HuH-7 (cell line): Measurements from ENCODE around the gene EIF1AY.
"Not testable (repeated sequence)": the region's sequence is repeated elsewhere in the genome, so short reads cannot be mapped to it uniquely, and the experiment has no call there.

Experiments
- DNase-seq: peaks from one replicate; pipeline ENCODE4 v3.0.0; 2011; ENCODE audit warnings: low spot score

Gene EIF1AY, protein sequence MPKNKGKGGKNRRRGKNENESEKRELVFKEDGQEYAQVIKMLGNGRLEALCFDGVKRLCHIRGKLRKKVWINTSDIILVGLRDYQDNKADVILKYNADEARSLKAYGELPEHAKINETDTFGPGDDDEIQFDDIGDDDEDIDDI

DNA sequence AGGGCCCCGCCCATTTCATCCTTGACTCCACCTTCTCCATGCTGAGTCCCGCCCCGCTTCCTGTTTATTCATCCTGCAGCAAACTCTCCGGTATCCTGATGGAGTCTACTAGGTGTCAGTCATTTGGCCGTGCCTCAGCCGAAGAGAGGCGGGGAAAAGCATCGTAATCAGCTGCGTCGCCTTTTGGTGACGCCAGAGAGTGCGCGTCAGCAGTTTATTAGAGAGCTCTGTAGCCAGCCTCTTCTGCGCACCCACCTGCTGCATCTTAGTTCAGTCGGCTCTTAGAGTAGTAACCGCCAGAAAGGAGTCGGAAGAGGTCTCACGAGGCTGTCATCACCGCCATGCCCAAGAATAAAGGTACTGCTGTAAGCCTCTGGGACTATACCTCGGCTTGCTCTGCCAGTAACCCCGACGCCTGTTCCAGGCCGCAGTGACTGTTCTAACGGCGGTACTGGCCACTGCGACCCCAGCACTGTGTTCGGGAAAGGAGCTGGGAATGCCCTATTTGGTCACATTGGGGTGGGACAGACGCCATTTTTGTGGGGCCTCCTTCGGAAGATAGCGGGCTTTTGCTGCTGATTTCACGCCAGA lies at the start of gene EIF1AY:
Gene EIF1AY (plus strand): TSS at position 246 of the 591 bp plus-strand sequence. CDS start 96 bp downstream, at position 342.
- no peak for DNase-seq

DNA sequence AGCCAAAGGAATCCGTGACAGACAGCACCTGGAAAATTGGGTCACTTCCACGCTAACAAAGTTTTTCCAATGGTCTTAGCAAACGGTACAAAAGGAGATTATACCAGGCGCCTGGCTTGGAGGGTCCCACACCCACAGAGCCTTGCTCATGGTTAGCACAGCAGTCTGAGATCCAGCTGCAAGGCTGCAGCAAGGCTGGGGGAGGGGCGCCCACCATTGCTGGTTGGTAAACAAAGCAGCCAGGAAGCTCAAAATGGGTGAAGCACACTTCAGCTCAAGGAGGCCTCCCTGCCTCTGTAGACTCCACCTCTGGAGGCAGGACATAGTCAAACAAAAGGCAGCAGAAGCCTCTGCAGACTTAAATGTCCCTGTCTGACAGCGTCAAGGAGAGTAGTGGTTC lies 47.1 kb upstream of the EIF1AY start:
- no peak for DNase-seq

DNA sequence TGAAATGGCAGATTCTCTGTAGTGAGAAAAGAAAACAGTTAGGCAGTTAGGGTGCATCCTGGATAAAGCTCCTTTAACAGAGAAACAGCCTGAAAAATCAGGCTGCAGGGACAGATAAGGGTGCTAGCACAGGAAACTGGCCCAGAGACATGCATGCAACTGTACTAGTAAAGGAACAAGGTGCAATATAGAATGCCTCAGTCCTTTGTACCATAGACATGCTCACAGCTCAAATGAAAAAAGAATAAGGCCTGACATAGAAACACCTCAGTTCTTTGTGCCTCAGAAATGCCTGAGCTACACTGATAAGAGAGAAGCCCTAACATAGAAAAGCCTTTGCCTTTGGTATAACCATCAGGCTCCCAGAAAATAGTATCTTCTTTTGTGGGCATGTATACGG lies 37.4 kb upstream of the EIF1AY start:
- DNase-seq = no peak

DNA sequence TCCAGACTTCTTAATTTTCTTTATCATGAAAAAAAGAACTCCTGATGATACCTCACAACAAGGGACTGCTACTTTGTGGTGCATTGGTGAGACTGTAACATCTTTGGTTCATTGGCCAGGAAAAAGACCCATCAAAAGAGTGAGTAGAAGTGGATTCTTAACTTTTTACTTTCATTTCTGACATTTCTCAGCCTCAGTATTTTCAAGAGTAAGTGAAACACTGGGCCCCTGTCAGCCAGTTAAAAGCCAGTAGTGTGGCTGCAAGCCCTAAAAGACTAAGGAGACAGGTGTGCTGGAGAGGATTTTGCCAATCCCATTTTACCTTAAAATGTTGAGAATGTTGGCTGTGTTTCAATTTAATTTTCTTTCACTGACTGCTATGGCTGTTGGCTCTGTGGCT lies 36.6 kb upstream of the EIF1AY start:
- DNase-seq = no peak

DNA sequence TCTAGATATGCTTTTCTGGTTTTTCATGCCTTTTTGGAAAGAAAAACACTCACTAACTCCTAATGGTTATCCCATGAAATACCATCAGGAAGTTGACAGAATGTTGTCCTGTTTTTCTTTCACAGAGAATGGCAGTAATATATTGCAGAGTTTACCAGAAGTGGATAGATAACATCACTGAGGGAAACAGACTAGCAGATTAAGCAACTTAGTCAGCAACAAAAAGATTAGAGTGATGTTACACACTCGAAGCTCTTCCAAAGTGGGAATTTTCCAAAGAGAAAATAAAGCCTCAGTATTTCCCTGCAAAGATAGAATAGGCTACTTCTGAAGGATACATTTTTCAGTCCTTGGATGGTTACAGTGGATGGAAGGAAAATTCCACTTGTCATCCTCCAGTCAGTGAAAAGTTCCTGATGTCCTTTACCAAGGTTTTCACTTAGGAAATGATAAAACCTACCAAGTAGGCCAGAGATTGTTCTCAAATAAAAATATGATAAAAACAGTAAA lies 31.1 kb upstream of the EIF1AY start:
- DNase-seq = no peak

DNA sequence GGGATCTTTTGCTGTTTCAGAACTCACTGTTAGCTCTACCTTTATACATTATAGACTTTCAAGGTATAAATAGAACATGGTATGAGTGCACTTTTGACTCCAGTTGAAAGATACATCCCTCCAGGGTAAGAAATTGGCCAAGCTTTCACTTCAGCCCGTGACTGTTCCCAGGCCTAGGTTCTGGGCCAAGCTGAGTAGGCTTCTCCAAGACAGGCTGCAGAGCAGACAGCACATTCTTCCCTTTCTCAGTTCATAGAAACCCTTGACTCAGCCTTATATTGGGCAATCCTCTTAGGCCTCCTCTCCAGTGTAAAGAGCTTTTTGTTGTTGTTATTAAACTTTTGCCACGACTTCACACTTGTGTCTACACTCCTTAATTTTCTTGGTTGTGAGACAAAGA lies 29.5 kb upstream of the EIF1AY start:
- DNase-seq = no peak

DNA sequence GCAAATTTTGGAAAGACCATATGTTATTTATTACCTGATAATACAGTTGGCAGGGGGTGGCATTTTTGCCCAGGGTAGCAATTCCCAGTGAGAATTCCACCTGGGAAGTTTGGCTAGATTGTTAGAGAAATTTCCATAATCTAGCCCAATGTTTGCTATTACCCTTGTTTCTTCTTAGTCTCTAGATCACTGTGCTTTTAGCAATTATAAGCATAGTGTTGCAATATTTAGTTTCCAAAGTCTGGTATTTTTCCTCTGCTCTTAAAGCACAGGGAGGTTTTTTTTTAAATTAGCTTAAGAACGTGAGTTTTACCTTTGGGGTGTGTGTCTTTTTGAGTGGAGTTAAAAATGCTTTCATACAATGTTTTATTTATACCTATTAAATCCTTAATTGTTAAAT lies 26.3 kb upstream of the EIF1AY start:
- no peak for DNase-seq

DNA sequence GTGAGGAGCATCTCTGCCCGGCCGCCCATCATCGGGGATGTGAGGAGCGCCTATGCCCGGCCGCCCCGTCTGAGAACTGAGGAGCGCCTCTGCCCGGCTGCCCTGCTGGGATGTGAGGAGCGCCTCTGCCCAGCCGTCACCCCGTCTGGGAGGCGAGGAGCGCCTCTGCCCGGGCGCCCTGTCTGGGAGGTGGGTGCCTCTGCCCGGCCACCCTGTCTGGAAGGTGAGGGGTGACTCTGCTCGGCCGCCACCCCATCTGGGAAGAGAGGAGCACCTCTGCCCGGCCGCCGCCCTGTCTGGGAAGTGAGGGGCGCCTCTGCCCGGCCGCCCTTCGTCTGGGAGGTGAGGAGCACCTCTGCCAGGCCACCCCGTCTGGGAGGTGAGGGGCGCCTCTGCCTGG lies 23.7 kb upstream of the EIF1AY start:
- no peak for DNase-seq

DNA sequence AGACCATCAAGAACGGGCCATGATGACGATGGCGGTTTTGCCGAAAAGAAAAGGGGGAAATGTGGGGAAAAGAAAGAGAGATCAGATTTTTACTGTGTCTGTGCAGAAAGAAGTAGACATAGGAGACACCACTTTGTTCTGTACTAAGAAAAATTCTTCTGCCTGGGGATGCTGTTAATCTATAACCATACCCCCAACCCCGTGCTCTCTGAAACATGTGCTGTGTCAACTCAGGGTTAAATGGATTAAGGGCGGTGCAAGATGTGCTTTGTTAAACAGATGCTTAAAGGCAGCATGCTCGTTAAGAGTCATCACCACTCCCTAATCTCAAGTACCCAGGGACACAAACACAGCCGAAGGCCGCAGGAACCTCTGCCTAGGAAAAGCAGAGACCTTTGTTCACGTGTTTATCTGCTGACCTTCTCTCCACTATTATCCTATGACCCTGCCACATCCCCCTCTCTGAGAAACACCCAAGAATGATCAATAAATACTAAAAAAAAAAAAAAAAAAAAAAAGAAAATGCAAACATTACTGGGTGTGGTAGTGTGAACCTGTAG lies 22.7 kb upstream of the EIF1AY start:
- not testable (repeated sequence) for DNase-seq

DNA sequence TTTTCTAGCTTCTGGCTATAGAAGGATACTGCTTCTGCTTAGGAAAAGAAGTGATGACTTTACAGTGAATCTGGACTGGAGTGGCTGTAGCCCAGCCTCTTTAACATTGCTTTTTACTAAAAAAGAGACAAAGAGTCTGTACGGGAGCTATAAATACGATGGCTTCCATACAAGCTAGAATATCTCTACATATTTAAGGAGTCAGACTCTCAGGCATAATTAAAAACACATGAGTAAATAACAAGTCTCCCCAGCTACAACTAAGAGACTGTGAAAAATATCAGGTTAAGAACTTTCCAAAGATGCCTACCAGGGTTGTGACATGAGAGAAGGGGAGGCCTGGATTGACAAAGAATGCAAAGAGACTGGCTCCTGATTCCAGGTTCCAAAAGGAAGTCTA lies 19.8 kb upstream of the EIF1AY start:
- no peak for DNase-seq

DNA sequence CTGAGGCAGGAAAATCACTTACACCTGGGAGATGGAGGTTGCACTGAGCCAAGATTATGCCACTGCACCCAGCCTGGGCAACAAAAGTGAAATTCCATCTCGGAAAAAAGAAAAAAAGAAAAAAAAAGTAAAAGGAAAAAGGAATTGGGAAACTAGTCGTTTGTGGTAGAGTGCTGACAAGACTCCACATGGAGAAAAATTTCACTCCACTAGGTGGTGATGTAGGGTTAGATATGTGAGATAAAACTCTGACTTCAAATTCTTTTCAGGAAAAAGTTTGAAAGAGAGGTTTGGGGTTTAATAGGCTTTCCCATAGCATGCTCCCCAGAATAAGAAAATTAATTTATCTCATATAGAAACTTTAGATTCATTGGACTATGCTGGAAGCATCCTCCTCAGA lies 16.9 kb upstream of the EIF1AY start:
- no peak for DNase-seq

DNA sequence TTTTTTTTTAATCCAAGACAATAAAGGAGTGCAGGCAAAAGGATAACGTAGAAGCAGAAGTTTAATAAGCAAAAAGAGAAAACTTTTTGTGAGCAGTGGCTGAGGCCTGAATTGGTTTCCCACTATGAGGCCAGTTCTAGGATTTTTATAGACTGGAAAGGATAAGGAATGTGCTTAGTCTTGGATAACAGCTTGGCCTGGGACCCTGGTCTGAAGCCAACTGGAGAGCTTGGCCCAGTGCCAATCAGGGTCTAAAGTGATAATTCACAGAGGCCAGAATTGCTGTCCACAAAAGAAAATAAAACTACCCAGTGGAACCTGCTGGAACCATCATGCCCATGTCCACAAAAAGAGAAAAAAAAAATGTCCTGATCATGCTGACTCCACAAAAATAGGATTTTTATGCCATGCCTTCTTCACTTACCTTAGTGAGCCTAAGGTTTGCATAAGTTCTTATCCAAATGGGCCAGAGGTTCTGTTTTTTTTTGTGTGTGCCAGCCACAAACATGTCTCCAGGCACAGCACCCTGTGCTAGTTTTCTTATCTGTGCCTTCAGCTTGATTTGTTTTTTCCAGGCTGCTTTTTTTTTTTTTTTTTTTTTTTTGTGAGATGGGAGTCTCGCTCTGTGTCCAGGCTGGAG lies 15.6 kb upstream of the EIF1AY start:
- no peak for DNase-seq

DNA sequence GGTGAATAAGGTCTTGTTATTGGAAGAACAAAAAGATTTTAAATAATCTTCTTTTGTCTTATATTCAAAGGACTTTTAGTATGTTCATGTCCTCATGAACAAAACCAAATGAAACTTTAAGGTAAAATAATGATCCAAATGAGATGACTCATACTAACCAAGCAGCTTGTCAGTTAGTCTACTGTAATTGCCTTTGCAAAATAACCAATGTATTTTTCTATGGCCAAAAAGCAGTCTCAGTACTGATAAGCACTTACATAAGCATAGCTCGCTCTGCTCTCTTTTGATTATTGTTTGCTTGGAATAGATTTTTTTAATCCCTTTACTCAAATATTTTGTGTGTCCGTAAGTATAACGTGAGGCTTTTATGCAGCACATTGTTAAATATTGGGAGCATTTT lies 4.3 kb upstream of the EIF1AY start:
- DNase-seq = no peak

DNA sequence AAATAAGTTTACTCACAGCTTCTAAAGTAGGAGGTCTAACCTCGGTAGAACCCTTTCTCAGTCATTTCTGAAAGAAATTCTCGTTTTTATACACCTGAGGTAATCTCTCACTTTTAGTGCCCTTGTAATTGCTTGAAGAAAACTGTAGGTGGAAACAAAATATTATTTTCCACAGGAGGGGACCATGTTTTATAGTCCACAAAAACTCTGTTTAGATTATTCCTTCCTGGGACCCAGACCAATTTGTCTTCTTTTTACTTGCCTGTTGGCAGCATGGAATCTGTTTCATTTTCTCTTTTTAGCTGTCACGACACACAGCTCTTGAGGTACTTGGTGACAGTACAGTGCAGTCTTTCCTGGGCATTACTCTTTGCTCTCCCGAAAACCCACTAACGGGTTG lies 930 bp downstream of the EIF1AY start:
- no peak for DNase-seq

DNA sequence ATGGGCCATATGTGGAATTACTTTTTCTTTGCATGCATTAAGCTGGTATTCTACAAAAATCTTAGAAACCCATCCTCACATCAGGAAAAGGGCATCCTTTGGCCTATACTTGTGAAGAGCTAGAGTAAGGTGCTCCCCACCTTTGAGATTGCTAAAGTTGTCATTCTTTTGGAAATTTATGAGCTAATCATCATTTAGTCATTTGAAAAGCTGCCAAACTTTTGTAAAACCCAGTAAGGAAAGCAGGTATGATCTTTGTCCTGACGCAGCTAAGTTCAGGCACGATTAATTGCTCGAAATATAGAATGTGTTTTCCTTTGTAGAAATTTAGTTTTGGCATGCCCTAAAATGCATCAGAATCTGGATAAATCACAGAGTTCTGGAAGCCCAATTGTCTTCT lies 2.6 kb downstream of the EIF1AY start:
- DNase-seq = no peak

DNA sequence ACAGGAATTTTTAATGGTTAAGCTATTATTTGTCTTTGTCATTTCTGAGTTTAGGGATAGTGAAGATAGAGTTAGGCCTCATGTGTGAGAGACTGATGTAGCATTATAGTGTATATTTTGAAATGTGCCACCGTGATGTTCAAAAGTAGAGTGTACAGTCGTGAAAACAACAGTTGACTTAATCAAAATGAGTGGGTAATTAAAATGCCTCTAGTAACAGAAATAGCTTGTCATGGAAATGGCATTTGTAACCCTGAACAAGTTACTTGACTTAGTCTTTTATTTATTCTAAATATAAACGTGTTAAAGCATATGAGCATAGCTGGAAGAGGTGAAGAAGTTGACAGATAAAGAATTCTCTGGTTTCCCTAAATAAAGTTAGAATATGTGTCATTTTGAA lies 6.1 kb downstream of the EIF1AY start:
- no peak for DNase-seq

DNA sequence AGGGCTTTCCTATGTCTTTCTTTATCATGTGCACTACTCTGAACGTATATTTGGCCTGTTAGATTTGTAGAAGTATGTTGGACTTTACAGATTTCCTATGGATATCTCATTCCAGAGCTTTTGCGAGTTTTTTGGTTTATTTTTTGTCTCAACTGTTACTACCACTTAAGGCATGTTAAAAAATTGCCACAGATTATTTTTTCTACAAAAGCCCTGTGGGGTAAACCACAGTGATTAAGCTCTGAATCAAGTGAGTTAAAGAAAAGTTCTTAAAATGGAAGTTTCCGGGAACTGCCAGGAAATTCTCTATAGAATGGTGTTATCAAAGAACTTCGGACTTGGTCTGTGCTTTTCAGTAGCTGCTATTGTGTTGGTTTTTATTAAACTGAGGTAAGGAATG lies 10.6 kb downstream of the EIF1AY start:
- DNase-seq = no peak
